NT2/D1 (cell line): ENCODE results near the gene GDA.

Experiments used
- YY1 ChIP-seq: IDR thresholded peaks from 2 replicates; pipeline ENCODE4 v1.6.1; 2011; ENCODE audit not compliant: insufficient read length, insufficient read depth
- ZNF274 ChIP-seq: IDR thresholded peaks from 2 replicates; pipeline ENCODE4 v1.6.1; 2011; ENCODE audit warnings: mild to moderate bottlenecking, low read depth, low read length

DNA sequence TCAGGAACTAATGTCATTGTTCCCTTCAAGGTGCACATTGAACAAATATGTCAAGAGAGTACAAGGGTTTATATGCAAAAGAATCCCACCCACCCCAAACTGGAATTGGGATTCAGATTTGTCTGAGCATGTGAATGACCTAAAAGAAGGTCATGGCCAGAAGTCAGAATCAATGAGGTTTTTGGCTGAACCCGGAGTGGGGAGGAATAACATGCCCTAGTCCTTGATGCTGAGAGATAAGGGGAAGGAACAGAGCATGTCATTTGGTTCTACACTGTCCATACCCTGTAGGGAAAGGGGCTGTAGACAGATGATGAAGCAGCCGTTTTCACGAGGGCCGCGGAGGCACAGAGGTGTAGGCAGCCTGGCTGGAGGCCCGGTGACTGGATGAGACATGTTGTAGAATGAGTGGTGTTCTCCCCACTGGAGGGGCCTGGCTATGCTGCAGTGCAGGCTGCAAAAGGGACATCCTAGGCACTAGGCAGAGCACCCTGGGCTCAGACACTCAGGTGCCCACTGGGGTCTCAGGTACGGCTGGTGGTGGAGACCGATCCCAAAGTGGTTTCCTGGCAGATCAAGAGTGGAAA is 149.9 kb downstream of the GDA start:
- TF ChIP-seq ZNF274 (no peak), YY1 (no peak)
